ENCODE measurements around the gene LBHD1. TPM values are rescaled to one million over a fixed set of nuclear protein-coding genes. Genes with fewer than 3 reads are reported as not detected.
"Not testable (repeated sequence)": the region's sequence is repeated elsewhere in the genome, so short reads cannot be mapped to it uniquely, and the experiment has no call there.

Gene LBHD1
- total RNA-seq, 1 experiment from 2014 or later: 3.9 TPM

DNA sequence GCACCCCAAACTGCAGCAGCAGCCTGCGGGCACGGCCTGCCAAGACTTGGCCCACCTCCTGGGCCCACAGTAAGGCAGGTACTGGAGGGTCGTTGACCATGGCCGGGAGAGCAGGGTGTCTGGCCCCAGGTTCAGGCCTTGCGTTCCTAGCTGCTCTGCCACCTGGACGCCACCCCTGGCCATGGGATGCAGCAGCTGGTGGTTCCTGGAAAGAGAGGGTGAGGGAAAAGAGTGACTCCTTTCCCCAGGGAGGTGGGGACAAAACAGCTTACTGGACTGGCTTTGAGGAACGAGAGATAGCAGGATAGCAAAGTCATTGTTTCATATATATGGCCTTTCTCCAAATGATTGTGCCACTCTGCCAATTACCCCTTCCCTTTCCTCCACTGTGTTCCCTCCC, 33.3 kb upstream of the LBHD1 start:
- in situ Hi-C loops (cut with HindIII; ENCODE audit: low pct_unique_long_range_greater_than_20kb, low sequenced_read_pairs): no loop called here
- no peak for DNase-seq (ENCODE audit: low read depth, low spot score)

DNA sequence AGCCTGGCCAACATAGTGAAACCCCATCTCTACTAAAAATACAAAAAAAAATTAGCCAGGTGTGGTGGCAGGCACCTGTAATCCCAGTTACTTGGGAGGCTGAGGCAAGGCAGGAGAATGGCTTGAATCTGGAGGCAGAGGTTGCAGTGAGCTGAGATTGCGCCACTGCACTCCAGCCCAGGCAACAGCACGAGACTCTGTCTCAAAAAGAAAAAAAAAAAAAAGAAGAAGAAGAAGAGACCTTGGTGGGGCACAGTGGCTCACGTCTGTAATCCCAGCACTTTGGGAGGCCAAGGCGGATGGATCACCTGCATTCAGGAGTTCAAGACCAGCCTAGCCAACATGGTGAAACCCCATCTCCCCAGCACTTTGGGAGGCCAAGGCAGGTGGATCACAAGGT, 31.9 kb upstream of the LBHD1 start:
- DNase-seq (ENCODE audit: low read depth, low spot score); in situ Hi-C loops (cut with HindIII; ENCODE audit: low pct_unique_long_range_greater_than_20kb, low sequenced_read_pairs): not testable (repeated sequence)

DNA sequence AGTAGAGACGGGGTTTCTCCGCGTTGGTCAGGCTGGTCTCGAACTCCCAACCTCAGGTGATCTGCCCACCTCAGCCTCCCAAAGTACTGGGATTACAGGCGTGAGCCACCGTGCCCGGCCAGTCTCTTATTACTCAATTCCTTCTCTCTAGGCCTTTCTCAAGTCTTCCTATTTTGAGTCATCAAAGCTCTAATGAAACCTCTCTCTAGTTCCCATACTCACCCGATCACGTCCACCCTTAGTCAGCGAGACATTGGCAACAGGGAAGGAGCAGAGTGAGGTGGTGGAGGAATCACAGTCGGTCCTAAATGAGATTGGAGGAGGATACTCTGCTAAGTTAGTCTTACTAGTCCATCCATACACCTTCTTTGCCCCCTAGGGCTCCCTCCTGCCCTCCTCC, 30.2 kb upstream of the LBHD1 start:
- DNase-seq (ENCODE audit: low read depth, low spot score): no peak
- in situ Hi-C loops (cut with HindIII; ENCODE audit: low pct_unique_long_range_greater_than_20kb, low sequenced_read_pairs): no loop called here

GRCh38 chr11:62694455-62695167, 22.5 kb upstream of the LBHD1 start:
- peak; percentile 82 for DNase-seq (ENCODE audit: low read depth, low spot score)
- in situ Hi-C loops (cut with HindIII; ENCODE audit: low pct_unique_long_range_greater_than_20kb, low sequenced_read_pairs): no loop called here

DNA sequence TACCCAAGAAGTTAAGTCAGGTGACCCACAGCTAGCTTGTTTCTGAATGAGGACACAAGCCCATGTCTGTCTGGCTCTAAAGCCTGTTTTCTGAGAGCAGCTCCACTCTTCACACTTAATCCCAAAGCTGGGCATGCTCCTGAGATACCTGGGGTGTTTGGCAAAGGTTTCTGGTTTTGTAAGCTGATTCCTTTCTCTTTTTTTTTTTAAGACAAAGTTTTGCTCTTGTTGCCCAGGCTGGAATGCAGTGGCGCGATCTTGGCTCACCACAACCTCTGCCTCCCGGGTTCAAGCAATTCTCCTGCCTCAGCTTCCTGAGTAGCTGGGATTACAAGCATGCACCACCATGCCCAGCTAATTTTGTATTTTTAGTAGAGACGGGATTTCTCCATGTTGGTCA, 21.6 kb upstream of the LBHD1 start:
- DNase-seq (ENCODE audit: low read depth, low spot score); in situ Hi-C loops (cut with HindIII; ENCODE audit: low pct_unique_long_range_greater_than_20kb, low sequenced_read_pairs): not testable (repeated sequence)

DNA sequence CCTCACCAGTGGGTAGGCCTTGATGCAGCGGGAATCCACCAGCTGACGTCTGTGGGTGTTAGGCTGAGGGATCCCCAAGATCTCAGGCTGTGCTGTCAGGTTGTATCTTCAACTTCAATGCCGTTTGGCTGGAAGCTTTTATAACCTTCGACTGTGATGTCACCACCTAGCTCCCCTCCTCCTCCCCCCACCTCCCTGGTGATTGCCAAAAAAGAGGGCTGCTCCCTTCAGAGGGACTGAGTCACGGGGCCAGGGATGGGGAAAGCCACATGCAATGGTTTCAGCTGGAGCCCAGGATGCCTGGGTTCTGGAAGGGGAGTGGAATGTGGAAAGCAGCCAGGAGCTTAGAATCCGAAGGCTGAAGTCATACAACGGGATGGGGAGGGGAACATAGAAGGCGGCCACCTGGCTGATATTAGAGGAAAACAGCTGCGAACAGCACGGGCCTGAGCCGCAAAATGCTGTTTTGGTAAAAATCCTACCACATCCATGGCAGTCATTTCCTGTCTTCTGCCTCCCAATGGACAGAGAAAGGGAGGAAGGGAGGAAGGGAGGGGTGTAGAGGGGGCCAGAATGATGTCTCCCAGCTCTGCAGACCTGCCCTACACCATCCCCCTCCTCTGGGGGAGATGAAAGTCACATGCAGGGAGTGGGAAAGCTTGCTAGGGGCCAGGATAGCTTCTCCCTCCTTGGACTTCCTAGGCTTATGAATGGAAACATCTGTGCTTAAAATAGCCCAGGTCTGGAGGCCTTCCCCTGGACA, 17.5 kb upstream of the LBHD1 start, which contains the start of gene LRRN4CL:
TSS of gene LRRN4CL (minus strand) at position 110 of the 763 bp plus-strand sequence. CDS start 1,022 bp downstream, outside the sequence.
- in situ Hi-C loops (cut with HindIII; ENCODE audit: low pct_unique_long_range_greater_than_20kb, low sequenced_read_pairs): no loop called here
- DNase-seq (ENCODE audit: low read depth, low spot score): peak; percentile 47

DNA sequence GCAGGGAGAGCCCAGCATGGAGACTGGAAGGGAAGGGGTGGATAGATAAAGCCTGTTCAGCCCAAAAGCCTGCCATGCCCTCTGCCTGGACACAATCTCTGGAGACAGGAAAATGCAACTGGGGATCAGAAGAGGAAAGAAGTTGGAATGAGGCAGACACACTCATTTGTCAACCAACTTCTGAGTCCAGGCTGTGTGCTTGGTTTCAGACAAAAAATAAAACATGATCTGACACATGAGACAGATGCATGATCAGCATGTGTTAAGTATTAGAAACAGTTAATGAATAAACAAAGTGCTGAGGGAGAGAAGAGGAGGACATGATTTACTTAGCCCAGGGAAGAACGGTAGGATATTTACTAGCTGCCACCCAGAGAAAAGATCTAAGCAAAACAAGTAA, 16.4 kb upstream of the LBHD1 start:
- DNase-seq (ENCODE audit: low read depth, low spot score): no peak
- in situ Hi-C loops (cut with HindIII; ENCODE audit: low pct_unique_long_range_greater_than_20kb, low sequenced_read_pairs): no loop called here

- DNase-seq (ENCODE audit: low read depth, low spot score): no peak
- in situ Hi-C loops (cut with HindIII; ENCODE audit: low pct_unique_long_range_greater_than_20kb, low sequenced_read_pairs): no loop called here
Observed at GRCh38 chr11:62687508-62688396, 15.7 kb upstream of the LBHD1 start.

DNA sequence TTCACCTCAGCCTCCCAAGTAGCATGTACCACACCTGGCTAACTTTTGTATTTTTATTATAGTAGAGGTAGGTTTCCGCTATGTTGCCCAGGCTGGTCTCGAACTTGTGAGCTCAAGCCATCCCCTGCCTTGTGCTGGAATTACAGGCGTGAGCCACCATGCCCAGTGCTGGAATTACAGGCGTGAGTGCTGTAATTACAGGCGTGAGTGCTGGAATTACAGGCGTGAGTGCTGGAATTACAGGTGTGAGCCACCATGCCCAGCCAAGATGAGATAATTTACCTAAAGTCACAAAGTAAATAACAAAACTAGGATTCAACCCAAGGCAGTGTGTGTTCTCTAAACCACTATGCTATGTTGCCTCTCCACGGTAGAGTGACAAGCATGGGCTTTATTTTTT, 10.5 kb upstream of the LBHD1 start:
- in situ Hi-C loops (cut with HindIII; ENCODE audit: low pct_unique_long_range_greater_than_20kb, low sequenced_read_pairs): no loop called here
- DNase-seq (ENCODE audit: low read depth, low spot score): no peak

- in situ Hi-C loops (cut with HindIII; ENCODE audit: low pct_unique_long_range_greater_than_20kb, low sequenced_read_pairs): no loop called here
- DNase-seq (ENCODE audit: low read depth, low spot score): peak; percentile 84
Observed at GRCh38 chr11:62680825-62681240, 8.8 kb upstream of the LBHD1 start.

GRCh38 chr11:62678770-62679696, 7.0 kb upstream of the LBHD1 start, which contains the start of gene UBXN1:
UBXN1 (minus strand) TSS chr11:62679073; CDS start chr11:62678923, 150 bp downstream.
- in situ Hi-C loops (cut with HindIII; ENCODE audit: low pct_unique_long_range_greater_than_20kb, low sequenced_read_pairs): no loop called here

GRCh38 chr11:62678433-62678769, 6.3 kb upstream of the LBHD1 start:
- DNase-seq (ENCODE audit: low read depth, low spot score): no peak
- in situ Hi-C loops (cut with HindIII; ENCODE audit: low pct_unique_long_range_greater_than_20kb, low sequenced_read_pairs): no loop called here

More at GRCh38 chr11:62678770-62679696, 7.0 kb upstream of the LBHD1 start, which contains the start of gene UBXN1:
- DNase-seq (ENCODE audit: low read depth, low spot score): peak; percentile 88

- DNase-seq (ENCODE audit: low read depth, low spot score): no peak
- in situ Hi-C loops (cut with HindIII; ENCODE audit: low pct_unique_long_range_greater_than_20kb, low sequenced_read_pairs): no loop called here
Observed at GRCh38 chr11:62677714-62678113, 5.6 kb upstream of the LBHD1 start.

DNA sequence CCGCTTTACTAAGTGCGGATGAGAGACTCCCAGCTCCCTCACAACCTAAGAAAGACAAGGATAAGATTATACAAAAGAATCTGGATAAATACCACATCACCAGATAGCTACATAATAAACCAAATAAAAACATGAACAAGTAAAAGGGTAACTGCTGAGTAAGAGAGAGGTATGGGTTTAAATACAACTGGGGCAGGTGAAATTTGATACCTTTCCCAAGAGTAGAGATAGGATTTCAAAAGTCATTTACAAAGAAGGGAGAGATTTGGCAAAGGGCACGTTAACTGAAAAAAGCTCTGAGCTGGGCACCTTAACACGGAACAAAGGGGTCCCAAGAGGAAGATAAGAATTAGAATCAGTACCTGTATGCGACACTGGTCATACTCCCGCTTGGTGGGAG, 5.1 kb upstream of the LBHD1 start:
- no peak for DNase-seq (ENCODE audit: low read depth, low spot score)
- in situ Hi-C loops (cut with HindIII; ENCODE audit: low pct_unique_long_range_greater_than_20kb, low sequenced_read_pairs): no loop called here

DNA sequence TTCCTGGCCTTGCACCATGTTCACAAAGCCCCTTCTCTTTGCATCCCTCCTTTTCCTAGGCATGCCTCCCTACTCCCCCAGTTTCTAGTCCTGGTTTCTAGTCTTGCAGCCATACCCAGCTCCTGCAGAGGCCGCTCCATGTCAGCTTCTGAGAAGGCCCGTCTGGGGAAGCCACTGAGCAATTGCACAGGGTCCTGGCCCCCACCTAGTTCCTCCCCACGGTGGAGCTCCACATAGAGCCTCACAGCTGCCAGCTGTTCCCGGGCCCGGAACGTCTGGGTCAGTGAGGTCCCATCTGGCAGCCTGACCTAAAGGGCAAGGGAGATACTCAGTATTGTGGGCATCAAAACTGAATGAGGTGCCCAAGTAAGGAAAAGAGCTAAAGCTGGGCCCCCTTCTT, 4.6 kb upstream of the LBHD1 start:
- in situ Hi-C loops (cut with HindIII; ENCODE audit: low pct_unique_long_range_greater_than_20kb, low sequenced_read_pairs): no loop called here
- DNase-seq (ENCODE audit: low read depth, low spot score): no peak

GRCh38 chr11:62675415-62675814, 3.3 kb upstream of the LBHD1 start:
- DNase-seq (ENCODE audit: low read depth, low spot score); in situ Hi-C loops (cut with HindIII; ENCODE audit: low pct_unique_long_range_greater_than_20kb, low sequenced_read_pairs): not testable (repeated sequence)

- in situ Hi-C loops (cut with HindIII; ENCODE audit: low pct_unique_long_range_greater_than_20kb, low sequenced_read_pairs): no loop called here
- DNase-seq (ENCODE audit: low read depth, low spot score): no peak
Observed at GRCh38 chr11:62673196-62673525, 1.1 kb upstream of the LBHD1 start.
